Cerebellar nuclear complex (tissue), 1 donor: ENCODE results near the gene INTS11.

Experiments used
- DNase-seq, 2 experiments: peaks; one replicate each; lab custom pipeline; 2025; lab: John Stamatoyannopoulos, UW

The INTS11 gene

DNA sequence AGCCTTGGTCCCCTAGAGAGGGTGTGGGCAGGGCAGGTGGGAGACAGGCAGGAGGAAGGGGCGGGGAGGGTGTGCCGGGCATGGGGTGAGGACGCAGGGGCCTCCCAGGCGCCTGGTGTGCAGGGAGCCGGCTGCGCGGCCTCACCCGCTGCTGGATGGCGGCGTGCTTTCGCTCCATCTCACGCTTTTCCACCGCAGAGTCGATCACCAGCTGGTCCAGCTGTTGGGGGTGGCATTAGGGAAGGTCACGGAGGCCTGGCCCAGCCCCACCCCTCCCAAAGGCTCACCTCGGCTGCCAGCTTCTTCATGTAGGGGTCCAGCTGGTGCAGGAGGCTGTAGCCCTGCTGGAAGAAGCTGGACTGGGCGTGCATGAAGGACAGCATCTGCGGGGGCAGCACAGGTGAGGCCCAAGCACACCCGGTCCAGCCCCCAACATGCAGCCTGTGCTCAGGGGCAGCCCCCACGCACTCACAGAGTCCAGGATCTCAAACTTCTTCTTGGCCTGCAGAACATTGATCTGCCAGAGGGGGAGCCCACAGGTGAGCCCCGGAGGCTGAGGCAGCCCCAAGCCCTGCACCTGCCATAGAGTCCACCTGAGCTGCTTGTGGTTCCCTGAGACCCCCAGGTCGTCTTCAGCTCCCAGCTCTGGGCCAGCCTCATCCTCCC lies 24.6 kb downstream of the INTS11 start:
- no peak for DNase-seq

DNA sequence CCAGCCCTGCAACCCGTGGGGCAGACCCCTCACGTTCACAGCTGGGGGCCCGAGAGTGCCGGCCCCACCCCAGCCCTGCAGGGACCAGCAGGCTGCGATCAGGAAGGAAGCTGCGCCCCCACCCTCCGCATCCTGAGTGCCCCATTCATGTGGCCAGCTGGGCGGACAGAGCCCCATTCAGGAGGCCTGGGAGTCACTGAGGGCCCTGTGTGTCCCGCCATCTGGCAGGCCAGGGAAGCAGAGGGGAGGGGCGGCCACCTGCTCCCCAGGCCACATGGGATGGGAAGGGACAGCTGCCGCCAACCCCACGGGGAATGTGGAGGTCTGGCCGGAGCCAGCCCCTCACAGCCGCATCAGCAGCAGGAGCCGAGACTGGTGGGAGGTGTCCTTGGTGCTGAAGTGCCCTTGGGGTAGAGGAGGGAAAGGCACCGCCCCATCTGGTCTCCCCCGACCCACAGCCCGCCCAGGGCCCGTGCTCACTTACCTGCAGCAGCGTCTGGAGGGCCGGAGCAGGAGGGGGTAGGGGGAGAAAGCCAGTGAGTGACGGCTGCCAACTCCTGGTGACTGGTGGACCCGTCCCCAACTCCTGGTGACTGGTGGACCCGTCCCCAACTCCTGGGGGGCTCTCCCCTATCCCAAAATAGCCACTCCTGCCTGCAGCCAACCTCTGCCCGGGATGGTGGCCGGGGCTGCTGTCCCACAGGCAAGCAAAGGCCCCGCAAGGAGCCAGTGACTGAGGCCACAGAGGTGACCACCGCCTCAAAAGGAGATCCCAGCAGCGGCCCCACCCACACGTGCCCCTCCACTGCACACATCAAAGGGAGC lies 25.4 kb downstream of the INTS11 start:
- DNase-seq = peak in 1 of 2 experiments; percentile 31

DNA sequence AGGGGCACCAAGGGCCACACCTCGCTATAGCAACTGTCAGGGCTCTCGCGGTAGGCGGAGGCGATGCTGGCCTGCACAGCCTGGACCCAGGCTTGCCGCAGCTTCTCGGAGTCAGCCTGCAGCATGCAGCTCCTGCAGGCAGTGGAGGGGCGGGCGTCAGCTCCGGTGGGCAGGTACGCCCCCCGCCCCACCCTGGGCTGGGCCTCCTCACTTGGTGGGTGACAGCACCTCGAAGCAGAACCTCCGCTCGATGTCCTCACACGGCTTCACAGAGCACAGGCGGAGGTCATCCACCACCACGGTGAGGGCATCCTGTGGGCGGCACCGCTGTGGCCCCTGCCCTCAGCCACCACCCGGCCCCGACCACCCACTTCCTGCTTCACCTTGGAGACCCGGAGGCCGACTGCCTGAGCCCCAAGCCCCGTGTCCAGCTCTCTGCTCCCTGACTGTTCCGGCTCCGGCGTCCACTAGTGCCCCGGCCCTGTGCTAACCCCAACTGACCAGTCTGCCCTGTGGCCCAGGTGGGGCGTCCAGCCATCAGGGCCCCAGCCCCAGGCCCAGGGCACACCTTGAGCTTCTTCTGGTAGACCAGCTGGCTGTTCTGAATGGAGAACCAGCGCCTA lies 26.5 kb downstream of the INTS11 start:
- no peak for DNase-seq

DNA sequence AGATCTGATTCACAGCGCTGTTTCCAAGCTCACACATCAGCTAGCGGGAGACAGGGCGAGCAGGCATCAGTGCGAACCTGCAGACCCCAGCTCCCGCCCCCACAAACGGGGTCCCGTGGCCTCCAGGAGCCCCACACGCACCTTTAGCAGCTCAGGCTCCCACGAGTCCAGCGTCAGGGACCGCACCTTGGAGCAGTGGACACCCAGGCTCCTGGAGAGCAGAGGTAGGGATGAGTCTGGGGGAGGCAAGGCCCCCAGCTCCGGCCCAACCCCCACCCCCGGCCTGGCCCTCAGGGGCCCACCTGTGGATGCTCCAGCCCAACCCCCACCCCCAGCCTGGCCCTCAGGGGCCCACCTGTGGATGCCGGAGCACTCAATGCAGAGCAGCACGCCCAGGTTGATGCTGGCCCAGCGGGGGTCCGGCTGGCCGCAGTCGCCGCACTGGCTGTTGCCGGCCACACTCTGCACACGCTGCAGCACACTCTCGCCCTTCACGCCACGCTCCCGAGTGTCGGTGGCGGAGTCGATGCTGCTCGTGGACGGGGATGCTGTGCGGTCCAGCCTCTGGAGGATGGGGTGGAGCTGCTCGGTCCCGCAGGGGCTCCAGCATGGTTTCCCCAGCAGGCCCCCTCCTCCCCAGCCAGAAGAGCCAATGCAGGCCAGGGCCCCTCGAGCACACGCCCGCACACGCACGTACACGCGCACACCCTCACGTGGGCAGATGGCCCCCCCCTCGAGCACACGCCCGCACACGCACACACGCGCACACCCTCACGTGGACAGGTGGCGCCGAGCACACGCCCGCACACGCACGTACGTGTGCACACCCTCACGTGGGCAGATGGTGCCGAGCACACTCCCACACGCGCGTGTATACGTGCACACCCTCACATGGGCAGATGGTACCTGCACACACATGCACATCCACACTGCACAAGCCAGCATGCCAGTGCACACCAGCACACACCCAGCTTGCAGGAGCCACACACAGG lies 28.1 kb downstream of the INTS11 start:
- no peak for DNase-seq

DNA sequence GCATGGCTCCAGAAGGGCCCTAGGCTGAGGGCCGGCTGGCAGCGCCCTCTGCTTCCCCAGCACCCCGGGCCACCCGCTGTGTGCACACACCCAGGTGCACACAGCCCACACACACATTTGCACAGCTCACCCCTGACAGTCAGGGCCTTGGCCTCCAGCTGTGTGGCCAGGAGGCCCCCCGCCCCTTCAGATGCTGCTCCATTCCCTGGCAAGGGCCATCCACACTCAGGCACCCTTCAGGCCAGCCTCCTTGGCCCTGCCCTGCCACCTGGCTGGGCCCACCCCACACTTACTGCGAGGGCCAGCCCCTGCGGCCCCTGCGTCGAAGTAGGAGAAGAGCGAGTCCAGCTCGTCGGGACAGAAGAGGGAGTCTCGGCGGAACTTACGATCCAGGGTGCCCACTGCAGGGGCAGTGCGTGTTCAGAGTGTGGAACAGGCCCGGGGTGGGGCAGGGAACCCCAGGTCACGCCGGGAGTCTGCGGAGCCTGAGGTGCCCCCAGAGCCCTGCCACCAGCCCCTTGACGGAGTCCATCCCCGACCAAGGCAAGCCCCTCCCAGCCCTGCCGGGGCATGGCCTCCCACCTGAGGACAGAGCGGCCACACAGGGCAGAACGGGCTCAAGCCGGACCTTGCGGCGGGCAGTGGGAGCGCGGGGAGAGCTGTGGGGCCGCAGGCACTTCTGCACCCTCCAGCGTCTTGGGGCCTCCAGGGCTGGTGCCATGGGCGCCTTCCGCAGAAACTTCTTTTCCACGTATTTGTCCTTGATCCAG lies 29.1 kb downstream of the INTS11 start:
- no peak for DNase-seq

DNA sequence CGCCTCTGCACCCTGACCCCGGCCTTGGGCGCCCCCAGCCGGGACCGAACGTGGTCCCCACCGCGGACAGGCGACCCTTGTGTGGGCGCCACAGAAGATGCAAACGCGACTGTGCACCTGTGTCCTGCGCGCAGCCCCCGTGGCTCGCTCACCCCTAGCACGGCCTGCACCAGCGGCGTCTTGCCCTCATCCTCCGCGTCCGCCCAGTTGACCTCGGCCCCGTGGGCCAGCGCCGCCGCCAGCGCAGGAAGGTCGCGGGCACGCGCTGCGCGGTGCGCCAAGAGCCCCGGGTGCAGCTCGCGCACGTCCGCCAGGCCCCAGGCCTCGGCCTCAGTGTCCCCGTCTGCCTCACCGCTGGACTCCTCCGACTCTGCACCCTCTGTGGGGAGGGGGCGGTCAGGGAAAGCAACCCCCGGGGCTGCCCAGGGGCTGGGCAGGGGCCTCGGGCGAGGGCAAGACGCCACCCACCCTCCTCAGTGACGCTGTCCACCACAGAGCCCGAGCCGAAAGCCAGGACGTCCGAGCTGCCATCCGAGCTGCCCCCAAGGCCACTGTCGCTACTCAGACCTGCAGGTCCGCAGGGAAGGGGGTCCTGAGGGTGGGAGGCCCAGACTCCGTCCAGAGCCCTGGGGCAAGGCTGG lies 30.1 kb downstream of the INTS11 start:
- no peak for DNase-seq

DNA sequence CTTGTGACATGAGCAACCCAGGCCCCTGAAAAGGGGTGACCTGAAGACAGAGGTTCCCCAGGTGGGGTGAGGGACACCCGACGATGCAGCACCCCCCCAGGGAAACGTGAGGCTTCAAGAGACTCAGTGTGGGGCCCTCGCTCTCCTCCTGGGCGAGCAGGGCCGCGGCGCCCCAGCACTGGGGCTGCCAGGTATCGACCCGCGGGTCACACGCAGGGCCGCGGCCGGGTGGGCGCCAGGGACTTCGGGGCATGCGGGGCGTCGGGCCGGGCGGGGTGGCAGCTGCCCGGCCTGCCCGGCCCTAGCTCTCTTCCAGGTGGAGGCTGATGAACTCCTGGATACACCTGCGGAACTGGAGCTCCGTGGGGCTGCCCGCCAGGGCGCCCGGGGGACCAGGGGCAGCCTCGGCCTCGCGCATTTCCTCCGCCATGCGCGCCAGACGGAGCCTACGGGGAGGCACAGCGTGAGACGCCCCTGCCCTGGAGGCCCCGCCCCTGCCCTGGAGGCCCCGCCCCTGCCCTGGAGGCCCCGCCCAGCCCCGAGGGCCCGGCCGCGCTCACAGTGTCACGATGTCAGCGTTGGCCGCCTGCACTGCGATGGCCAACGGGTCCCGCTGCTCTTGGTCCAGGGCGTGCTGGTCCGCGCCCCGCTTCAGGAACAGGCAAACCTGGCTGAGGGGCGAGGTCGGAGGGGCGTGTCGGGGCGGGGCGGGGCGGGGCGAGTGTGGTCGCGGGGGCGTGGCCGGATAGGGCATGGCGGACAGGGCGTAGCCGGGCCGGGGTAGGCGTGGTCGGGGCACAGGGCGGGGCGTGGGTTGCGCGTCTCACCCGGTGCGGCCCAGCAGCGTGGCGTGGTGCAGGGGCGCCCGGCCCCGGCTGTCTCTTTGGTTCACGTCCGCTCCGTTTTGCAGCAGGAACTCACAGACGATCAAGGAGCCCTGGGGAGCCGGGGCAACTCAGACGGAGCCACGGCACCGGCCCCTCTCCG lies 30.9 kb downstream of the INTS11 start:
- DNase-seq = no peak

DNA sequence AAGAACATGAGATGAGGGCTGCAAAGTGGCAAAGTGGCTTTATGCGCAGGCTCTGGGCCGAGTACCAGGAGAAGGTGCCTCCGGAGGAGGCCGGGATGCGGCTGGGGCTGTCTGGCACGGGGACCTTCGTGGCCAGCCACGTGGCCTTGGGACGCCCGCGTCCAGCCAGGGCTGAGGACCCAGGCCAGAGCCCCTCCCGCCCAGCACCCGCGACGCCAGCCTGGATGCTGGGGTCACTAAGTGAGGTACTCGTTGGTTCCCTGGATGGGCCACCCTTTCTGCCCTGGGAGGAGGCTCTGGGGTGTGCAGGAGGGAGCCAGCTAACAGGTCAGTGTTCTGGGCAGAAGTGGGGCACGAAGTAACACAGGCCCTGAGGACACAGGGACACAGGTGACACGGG lies 31.6 kb downstream of the INTS11 start:
- no peak for DNase-seq

DNA sequence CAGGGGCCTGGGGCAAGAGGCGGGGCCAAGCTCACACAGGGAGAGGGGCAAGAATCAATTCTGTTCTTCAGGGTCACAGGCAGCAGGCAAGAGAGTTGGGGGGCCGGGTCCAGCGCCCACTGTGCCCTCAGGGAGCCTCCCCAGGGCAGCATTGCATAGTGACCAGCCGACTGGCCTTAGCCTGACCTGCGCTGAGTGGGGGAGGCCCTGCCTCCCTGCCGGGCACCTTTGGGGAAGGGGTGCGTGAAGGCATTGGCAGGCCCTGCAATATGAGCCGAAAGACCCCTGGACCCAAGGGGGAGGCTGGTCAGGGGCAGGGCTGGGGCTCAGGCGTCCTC lies 32.0 kb downstream of the INTS11 start:
- no peak for DNase-seq

DNA sequence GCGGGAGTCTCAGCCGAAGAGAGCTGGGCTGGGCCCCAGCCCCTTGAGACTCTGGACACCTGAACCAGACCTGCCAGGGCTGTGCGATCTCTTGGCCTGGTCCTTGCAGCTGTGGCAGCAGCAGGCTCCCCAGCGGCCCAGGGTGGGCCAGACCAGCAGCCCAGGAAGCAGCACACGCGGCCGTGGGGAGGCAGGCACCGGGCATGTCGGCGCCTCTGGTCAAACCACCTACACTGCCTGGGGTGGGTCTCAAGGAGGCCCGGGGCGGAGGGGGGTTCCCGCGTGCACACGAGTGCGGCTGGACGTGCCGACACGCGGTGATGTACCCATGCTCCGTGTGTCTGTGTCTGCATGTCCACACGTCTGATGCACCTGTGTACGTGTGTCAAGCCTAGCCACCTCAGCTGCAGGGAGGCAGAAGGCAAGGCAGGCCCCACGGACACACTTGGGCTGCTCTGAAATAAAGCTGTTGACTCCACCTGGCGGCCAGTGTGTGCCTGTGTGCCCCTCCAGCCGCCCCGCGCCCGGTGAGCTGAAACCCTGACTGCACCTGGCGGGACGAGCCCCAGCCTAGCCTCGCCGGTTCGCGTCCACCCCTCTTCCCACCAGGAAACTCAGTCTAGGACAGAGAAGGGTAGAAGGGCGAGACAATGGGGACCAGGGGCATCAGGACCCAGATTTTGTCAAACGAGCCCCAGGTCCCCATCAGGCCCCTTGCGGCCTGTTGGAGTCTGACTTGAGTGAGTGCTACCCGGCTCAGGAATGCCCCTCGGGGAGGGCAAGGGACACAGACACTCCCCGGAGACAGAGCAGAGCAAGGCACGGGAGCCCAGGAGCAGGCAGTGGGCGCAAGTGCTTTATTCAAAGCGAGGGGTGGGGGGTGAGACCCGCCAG lies 32.7 kb downstream of the INTS11 start:
- peak in 1 of 2 experiments; percentile 67 for DNase-seq

DNA sequence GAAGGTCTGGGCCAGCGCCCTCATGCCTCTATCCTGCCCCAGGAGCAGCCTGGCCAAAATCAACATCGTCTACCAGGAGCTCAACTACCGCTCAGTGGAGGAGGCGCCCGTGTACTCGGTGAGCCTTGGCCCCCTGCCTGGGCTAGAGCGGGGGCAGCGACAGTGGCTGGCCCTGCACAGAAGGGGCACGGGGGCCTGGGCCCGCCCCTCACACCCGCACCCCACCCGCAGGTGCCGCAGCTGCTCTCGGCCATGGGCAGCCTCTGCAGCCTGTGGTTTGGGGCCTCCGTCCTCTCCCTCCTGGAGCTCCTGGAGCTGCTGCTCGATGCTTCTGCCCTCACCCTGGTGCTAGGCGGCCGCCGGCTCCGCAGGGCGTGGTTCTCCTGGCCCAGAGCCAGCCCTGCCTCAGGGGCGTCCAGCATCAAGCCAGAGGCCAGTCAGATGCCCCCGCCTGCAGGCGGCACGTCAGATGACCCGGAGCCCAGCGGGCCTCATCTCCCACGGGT lies 33.4 kb downstream of the INTS11 start:
- DNase-seq = no peak

DNA sequence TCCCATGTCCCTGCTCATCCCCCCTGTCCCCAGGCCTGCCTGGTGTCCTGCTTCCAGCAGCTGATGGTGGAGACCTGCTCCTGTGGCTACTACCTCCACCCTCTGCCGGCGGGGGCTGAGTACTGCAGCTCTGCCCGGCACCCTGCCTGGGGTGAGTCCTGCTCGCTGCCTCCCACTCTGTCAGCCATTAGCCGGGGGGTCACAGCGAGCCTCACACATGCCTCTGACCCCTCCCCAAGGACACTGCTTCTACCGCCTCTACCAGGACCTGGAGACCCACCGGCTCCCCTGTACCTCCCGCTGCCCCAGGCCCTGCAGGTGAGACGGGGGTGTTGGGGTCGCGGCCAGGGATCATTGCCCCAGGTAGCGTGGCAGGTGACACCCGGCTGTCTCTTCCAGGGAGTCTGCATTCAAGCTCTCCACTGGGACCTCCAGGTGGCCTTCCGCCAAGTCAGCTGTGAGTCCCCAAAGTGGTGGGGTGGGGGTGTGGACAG lies 34.2 kb downstream of the INTS11 start:
- DNase-seq = no peak

DNA sequence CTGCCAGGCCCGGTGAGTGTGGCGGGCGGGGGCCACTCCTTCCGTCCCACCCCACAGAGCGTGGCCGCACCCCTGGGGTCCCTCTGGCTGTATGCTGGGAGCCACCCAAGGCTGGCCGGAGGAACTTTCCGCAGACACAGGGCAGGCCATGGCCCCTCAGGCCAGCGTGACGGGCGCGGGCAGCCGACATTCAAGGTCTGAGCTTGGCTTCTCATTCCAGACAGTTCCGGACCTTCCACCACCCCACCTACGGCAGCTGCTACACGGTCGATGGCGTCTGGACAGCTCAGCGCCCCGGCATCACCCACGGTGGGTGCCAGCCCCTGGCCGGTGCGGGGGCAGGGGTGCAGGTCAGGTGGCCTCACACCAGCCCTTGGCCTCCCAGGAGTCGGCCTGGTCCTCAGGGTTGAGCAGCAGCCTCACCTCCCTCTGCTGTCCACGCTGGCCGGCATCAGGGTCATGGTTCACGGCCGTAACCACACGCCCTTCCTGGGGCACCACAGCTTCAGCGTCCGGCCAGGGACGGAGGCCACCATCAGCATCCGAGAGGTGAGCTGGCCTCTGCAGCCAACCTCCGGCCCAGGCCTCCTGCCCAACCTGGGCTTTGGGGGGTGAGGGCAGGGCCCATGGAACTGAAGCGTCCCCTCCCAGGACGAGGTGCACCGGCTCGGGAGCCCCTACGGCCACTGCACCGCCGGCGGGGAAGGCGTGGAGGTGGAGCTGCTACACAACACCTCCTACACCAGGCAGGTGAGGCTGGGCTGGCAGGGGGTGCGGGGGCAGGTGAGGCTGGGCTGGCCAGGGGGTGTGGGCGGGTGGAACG lies 37.0 kb downstream of the INTS11 start:
- DNase-seq = no peak

DNA sequence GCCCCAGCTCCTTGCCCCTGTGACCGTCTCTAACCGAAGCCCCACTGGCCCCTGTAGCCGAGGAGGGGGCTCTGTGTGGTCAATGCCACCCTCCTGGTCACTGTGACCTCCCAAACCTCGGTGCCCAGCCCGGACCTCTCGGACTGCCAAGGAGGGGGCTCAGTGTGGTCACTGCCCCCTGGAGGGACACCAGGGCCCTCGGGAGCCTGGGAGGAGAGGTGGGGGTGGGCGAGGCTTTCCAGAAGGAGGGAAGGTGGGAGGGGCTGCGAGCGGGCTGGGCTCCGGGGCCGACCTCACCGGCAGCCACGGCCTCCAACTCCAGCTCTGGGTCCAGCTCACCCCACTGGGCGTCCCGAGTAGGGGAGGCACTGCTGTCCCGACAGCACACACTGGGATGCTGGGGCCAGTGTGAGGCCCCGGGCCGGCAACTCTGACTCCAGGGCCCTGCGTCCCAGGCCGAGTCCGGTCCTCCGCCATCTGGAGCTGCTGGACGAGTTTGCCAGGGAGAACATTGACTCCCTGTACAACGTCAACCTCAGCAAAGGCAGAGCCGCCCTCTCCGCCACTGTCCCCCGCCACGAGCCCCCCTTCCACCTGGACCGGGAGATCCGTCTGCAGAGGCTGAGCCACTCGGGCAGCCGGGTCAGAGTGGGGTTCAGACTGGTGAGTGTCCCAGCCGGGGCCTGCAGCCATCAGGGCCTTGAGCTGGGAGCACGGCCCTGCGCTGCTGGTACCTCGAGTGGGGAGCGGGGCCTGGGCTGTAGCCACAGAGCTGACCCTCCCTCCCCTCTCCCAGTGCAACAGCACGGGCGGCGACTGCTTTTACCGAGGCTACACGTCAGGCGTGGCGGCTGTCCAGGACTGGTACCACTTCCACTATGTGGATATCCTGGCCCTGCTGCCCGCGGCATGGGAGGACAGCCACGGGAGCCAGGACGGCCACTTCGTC lies 37.9 kb downstream of the INTS11 start:
- no peak for DNase-seq

DNA sequence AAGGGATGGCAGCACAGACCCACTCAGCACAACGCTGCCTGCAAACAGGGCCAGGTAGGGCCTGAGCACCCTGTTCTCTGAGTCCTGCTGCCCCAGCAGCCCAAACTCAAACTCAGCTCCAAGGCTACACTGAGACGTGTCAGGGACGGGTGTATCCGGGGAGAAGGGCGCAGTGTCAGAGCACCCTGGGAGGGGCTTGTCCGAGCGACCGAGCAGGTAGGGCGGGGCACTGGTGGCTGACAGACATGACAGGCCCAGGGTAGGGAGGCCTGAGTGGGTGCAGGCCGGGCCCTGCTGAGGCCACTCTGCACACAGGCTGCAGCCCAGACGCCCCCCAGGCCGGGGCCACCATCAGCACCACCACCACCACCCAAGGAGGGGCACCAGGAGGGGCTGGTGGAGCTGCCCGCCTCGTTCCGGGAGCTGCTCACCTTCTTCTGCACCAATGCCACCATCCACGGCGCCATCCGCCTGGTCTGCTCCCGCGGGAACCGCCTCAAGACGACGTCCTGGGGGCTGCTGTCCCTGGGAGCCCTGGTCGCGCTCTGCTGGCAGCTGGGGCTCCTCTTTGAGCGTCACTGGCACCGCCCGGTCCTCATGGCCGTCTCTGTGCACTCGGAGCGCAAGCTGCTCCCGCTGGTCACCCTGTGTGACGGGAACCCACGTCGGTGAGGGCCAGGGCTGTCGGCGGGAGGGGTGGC lies 38.7 kb downstream of the INTS11 start:
- no peak for DNase-seq
